Measurements from ENCODE around the gene KLF15. TPM values are rescaled to one million over a fixed set of nuclear protein-coding genes. Genes with fewer than 3 reads are reported as not detected.

Gene KLF15
- total RNA-seq, 1 experiment from 2014 or later = 14.7 TPM

DNA sequence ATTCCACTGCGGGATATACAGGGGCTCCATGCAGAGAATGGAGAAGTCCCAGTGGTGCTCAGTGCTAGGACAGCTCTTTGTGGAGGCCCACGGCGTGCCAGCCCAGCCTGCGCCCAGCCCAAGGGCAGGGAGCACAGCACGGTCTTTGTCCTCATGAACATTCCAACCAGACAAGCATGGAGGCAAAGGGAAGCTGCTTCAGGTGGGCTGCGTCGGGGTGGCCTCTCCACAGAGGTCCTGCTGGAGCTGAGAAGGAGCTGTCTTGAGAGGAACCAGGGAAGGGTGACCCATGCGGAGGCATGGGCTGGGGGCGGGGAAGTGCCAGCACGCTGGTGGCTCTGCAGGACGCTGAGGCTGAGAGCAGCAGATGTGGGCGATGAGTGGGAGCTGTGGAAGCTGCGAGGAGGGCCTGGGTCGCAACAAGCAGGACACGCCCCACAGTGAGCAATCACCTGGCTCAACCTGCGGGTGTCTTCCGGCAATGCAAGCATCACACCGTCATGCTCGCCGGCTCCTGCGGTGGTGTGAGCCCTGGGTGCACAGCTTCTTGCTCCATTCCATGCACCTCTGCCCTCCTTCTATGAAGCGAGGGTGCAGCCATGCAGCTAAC lies 14.0 kb upstream of the KLF15 start:
- 0 out of 2 replicates have a peak, but pooled peaks cover 7% of the 10 kb centered on the region for H3K9me3 Mint-ChIP-seq
- no peak overlapping the region for H3K27ac Mint-ChIP-seq
- H3K4me1 Mint-ChIP-seq = peaks cover under 1% of the 10 kb centered on the region; the same call in 1 of the 2 replicates
- no peak for TF ChIP-seq GTF2I (CRISPR knock-in tag; conservative IDR thresholded peaks at IDR 0.05)
- TF ChIP-seq TCF7 (CRISPR knock-in tag; IDR thresholded peaks at IDR 0.05; ENCODE audit: low read depth) = no peak
- no peak for TF ChIP-seq SMAD3 (CRISPR knock-in tag; IDR thresholded peaks at IDR 0.05; ENCODE audit: borderline replicate concordance)
- ATAC-seq (no peak), DNase-seq (ENCODE audit: low spot score) (peak; percentile 5)
- ChIA-PET POLR2A (no interaction called here), CTCF (interaction anchor here (0.8 to 1.2 kb wide), 3 partner anchors 14 to 106 kb away, joined by 3 read pairs; partner anchors contain the start of gene KLF15)
- H3K36me3 Mint-ChIP-seq = peaks cover 6% of the 10 kb centered on the region
- H3K27me3 Mint-ChIP-seq (ENCODE audit: low read depth) = no peaks in the 10 kb centered on the region; the same call in 1 of the 2 replicates
- no peak overlapping the region for H3K4me3 Mint-ChIP-seq

DNA sequence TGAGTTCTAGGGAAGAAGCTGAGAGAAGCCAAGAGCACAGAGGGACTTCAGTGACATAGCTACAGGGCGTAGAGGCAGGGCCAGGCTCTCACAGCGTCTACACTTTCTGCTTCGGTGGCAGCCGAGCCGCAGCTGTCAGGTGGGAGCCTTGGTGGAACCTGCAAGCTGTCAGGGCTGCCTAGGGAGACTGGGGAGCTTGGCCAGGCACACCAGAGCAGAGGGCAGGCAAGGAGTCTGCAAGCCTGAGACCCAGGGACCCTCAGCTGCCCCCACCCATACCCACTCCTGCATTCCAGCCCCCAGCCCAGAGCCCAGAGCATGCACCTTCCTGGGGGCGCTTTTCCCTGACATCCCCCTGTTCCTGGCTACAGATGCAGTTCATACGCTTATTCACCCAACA lies 13.4 kb upstream of the KLF15 start:
- Mint-ChIP-seq H3K27ac (no peak overlapping the region), H3K27me3 (ENCODE audit: low read depth) (no peaks in the 10 kb centered on the region; the same call in 1 of the 2 replicates), H3K4me1 (no peaks in the 10 kb centered on the region; the same call in 1 of the 2 replicates), H3K9me3 (0 out of 2 replicates have a peak, but pooled peaks cover 7% of the 10 kb centered on the region), H3K36me3 (peaks cover 6% of the 10 kb centered on the region), H3K4me3 (no peak overlapping the region)
- ATAC-seq (no peak), DNase-seq (ENCODE audit: low spot score) (peak; percentile 3)
- CTCF ChIA-PET = interaction anchor here (1.2 kb wide), 2 partner anchors 13 to 106 kb away, joined by 3 read pairs; partner anchors contain the start of gene KLF15
- POLR2A ChIA-PET = no interaction called here
- TF ChIP-seq ZNF219 (CRISPR knock-in tag; IDR thresholded peaks at IDR 0.05; ENCODE audit: borderline replicate concordance) (no peak), OVOL2 (CRISPR knock-in tag; IDR thresholded peaks at IDR 0.05; ENCODE audit: borderline replicate concordance) (no peak), ZBTB21 (CRISPR knock-in tag; IDR thresholded peaks at IDR 0.05; ENCODE audit: borderline replicate concordance) (no peak), TEAD4 (CRISPR knock-in tag; IDR thresholded peaks at IDR 0.05) (no peak), MXD4 (CRISPR knock-in tag; IDR thresholded peaks at IDR 0.05; ENCODE audit: borderline replicate concordance) (no peak), SOX15 (CRISPR knock-in tag; IDR thresholded peaks at IDR 0.05) (no peak), CREB1 (CRISPR knock-in tag; IDR thresholded peaks at IDR 0.05) (no peak)
- TF ChIP-seq, protein P1, sequence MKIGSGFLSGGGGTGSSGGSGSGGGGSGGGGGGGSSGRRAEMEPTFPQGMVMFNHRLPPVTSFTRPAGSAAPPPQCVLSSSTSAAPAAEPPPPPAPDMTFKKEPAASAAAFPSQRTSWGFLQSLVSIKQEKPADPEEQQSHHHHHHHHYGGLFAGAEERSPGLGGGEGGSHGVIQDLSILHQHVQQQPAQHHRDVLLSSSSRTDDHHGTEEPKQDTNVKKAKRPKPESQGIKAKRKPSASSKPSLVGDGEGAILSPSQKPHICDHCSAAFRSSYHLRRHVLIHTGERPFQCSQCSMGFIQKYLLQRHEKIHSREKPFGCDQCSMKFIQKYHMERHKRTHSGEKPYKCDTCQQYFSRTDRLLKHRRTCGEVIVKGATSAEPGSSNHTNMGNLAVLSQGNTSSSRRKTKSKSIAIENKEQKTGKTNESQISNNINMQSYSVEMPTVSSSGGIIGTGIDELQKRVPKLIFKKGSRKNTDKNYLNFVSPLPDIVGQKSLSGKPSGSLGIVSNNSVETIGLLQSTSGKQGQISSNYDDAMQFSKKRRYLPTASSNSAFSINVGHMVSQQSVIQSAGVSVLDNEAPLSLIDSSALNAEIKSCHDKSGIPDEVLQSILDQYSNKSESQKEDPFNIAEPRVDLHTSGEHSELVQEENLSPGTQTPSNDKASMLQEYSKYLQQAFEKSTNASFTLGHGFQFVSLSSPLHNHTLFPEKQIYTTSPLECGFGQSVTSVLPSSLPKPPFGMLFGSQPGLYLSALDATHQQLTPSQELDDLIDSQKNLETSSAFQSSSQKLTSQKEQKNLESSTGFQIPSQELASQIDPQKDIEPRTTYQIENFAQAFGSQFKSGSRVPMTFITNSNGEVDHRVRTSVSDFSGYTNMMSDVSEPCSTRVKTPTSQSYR (CRISPR knock-in tag; IDR thresholded peaks at IDR 0.05) = no peak
- TF ChIP-seq, protein P2, sequence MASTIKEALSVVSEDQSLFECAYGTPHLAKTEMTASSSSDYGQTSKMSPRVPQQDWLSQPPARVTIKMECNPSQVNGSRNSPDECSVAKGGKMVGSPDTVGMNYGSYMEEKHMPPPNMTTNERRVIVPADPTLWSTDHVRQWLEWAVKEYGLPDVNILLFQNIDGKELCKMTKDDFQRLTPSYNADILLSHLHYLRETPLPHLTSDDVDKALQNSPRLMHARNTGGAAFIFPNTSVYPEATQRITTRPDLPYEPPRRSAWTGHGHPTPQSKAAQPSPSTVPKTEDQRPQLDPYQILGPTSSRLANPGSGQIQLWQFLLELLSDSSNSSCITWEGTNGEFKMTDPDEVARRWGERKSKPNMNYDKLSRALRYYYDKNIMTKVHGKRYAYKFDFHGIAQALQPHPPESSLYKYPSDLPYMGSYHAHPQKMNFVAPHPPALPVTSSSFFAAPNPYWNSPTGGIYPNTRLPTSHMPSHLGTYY (CRISPR knock-in tag; IDR thresholded peaks at IDR 0.05) = no peak
- TF ChIP-seq, protein P3, sequence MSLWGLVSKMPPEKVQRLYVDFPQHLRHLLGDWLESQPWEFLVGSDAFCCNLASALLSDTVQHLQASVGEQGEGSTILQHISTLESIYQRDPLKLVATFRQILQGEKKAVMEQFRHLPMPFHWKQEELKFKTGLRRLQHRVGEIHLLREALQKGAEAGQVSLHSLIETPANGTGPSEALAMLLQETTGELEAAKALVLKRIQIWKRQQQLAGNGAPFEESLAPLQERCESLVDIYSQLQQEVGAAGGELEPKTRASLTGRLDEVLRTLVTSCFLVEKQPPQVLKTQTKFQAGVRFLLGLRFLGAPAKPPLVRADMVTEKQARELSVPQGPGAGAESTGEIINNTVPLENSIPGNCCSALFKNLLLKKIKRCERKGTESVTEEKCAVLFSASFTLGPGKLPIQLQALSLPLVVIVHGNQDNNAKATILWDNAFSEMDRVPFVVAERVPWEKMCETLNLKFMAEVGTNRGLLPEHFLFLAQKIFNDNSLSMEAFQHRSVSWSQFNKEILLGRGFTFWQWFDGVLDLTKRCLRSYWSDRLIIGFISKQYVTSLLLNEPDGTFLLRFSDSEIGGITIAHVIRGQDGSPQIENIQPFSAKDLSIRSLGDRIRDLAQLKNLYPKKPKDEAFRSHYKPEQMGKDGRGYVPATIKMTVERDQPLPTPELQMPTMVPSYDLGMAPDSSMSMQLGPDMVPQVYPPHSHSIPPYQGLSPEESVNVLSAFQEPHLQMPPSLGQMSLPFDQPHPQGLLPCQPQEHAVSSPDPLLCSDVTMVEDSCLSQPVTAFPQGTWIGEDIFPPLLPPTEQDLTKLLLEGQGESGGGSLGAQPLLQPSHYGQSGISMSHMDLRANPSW (CRISPR knock-in tag; conservative IDR thresholded peaks at IDR 0.05; ENCODE audit: low read depth) = no peak
- TF ChIP-seq, protein P4, sequence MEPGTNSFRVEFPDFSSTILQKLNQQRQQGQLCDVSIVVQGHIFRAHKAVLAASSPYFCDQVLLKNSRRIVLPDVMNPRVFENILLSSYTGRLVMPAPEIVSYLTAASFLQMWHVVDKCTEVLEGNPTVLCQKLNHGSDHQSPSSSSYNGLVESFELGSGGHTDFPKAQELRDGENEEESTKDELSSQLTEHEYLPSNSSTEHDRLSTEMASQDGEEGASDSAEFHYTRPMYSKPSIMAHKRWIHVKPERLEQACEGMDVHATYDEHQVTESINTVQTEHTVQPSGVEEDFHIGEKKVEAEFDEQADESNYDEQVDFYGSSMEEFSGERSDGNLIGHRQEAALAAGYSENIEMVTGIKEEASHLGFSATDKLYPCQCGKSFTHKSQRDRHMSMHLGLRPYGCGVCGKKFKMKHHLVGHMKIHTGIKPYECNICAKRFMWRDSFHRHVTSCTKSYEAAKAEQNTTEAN (CRISPR knock-in tag; IDR thresholded peaks at IDR 0.05) = no peak
- TF ChIP-seq, protein P5, sequence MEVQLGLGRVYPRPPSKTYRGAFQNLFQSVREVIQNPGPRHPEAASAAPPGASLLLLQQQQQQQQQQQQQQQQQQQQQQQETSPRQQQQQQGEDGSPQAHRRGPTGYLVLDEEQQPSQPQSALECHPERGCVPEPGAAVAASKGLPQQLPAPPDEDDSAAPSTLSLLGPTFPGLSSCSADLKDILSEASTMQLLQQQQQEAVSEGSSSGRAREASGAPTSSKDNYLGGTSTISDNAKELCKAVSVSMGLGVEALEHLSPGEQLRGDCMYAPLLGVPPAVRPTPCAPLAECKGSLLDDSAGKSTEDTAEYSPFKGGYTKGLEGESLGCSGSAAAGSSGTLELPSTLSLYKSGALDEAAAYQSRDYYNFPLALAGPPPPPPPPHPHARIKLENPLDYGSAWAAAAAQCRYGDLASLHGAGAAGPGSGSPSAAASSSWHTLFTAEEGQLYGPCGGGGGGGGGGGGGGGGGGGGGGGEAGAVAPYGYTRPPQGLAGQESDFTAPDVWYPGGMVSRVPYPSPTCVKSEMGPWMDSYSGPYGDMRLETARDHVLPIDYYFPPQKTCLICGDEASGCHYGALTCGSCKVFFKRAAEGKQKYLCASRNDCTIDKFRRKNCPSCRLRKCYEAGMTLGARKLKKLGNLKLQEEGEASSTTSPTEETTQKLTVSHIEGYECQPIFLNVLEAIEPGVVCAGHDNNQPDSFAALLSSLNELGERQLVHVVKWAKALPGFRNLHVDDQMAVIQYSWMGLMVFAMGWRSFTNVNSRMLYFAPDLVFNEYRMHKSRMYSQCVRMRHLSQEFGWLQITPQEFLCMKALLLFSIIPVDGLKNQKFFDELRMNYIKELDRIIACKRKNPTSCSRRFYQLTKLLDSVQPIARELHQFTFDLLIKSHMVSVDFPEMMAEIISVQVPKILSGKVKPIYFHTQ (CRISPR knock-in tag; IDR thresholded peaks at IDR 0.05) = no peak
- TF ChIP-seq, protein P6, sequence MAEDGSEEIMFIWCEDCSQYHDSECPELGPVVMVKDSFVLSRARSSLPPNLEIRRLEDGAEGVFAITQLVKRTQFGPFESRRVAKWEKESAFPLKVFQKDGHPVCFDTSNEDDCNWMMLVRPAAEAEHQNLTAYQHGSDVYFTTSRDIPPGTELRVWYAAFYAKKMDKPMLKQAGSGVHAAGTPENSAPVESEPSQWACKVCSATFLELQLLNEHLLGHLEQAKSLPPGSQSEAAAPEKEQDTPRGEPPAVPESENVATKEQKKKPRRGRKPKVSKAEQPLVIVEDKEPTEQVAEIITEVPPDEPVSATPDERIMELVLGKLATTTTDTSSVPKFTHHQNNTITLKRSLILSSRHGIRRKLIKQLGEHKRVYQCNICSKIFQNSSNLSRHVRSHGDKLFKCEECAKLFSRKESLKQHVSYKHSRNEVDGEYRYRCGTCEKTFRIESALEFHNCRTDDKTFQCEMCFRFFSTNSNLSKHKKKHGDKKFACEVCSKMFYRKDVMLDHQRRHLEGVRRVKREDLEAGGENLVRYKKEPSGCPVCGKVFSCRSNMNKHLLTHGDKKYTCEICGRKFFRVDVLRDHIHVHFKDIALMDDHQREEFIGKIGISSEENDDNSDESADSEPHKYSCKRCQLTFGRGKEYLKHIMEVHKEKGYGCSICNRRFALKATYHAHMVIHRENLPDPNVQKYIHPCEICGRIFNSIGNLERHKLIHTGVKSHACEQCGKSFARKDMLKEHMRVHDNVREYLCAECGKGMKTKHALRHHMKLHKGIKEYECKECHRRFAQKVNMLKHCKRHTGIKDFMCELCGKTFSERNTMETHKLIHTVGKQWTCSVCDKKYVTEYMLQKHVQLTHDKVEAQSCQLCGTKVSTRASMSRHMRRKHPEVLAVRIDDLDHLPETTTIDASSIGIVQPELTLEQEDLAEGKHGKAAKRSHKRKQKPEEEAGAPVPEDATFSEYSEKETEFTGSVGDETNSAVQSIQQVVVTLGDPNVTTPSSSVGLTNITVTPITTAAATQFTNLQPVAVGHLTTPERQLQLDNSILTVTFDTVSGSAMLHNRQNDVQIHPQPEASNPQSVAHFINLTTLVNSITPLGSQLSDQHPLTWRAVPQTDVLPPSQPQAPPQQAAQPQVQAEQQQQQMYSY (CRISPR knock-in tag; IDR thresholded peaks at IDR 0.05) = no peak
- TF ChIP-seq, protein P7, sequence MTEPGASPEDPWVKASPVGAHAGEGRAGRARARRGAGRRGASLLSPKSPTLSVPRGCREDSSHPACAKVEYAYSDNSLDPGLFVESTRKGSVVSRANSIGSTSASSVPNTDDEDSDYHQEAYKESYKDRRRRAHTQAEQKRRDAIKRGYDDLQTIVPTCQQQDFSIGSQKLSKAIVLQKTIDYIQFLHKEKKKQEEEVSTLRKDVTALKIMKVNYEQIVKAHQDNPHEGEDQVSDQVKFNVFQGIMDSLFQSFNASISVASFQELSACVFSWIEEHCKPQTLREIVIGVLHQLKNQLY (CRISPR knock-in tag; IDR thresholded peaks at IDR 0.05) = no peak

Measured in WTC11 (cell line).